Stimulated activated CD4-positive, alpha-beta T cell treated with anti-CD3 and anti-CD28 coated beads, Interleukin-2, amount 100 ng/mL, for 4 hours (primary cell): ENCODE results near the gene MANSC4.
A peak's percentile ranks its signal among the peaks of the same experiment; 100 is the strongest.

ENCODE experiments used
- DNase-seq: peaks from one replicate; pipeline ENCODE4 v3.0.0-alpha.2; 2020; ENCODE audit warnings: low read depth

MANSC4 gene

GRCh38 chr12:27779920-27780611, at the start of gene MANSC4, which contains the start of gene KLHL42:
Gene MANSC4 (minus strand): TSS chr12:27780236. CDS start chr12:27771276, 8,960 bp downstream.
Gene KLHL42 (plus strand): TSS chr12:27780233. CDS start chr12:27780331, 98 bp downstream.
- DNase-seq, result peak; percentile 37

- DNase-seq, result no peak
These were observed 48.2 kb upstream of the MANSC4 start for GRCh38 chr12:27828196-27828595.

GRCh38 chr12:27826076-27826475, 46.0 kb upstream of the MANSC4 start:
- no peak for DNase-seq

- no peak for DNase-seq
These were observed 44.2 kb upstream of the MANSC4 start for GRCh38 chr12:27824126-27824842.

- DNase-seq, result no peak
These were observed 43.0 kb upstream of the MANSC4 start for GRCh38 chr12:27823038-27823437.

GRCh38 chr12:27822076-27822712, 42.2 kb upstream of the MANSC4 start:
- peak; percentile 65 for DNase-seq

DNA sequence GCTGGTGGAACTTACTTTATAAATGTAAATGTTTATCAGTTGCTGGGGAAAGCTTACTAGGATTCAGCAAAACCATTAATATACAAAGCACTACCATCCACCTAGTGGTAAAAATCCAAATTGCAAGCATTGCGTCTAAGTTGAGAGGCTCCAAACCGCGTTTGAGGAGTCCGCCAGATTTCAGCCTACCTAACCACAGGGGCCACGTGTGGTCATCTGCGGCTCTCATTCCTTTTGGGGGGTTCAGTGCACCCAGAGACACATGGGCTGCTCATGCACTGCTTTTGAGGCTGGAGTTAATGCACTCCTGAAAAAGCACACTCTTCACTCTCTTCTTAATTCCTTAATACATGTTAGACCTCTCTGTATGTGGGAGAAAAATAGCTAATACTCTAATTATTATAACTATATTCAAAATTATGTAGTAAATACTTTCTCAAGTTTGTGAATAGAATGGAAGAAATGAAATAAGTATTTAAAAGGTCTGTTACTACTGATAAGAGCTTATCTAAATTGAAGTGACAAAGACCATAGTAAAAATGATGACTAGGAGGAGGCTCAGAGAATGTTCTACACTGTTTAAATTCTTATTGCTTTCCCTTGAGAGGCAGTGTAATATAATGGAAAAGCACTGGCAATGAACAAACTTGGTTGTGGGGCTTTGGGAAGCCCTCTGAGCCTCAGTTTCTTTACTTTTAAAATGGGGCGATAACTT, 41.4 kb upstream of the MANSC4 start:
- peak; percentile 26 for DNase-seq

GRCh38 chr12:27820564-27820963, 40.5 kb upstream of the MANSC4 start:
- DNase-seq, result no peak

- DNase-seq, result no peak
These were observed 38.4 kb upstream of the MANSC4 start for GRCh38 chr12:27818401-27818918.

DNA sequence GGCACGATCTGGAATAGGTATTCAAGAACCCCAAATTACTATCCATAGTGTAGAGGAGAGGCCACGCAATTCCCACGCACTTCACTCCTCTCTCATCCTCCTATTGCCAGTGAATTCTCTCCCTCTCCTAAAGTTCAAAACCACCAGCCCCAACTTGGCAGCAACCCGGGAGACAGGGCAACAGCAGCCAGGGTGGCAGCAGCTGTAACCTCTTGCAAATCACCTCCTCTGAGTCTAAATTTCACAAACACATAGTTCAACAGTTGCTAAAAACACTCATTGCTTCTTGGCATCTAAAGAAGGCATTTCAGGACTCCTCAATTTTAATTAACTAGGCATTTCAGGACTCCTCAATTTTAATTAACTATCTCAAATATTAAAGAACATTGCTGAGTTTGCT, 37.7 kb upstream of the MANSC4 start:
- no peak for DNase-seq

DNA sequence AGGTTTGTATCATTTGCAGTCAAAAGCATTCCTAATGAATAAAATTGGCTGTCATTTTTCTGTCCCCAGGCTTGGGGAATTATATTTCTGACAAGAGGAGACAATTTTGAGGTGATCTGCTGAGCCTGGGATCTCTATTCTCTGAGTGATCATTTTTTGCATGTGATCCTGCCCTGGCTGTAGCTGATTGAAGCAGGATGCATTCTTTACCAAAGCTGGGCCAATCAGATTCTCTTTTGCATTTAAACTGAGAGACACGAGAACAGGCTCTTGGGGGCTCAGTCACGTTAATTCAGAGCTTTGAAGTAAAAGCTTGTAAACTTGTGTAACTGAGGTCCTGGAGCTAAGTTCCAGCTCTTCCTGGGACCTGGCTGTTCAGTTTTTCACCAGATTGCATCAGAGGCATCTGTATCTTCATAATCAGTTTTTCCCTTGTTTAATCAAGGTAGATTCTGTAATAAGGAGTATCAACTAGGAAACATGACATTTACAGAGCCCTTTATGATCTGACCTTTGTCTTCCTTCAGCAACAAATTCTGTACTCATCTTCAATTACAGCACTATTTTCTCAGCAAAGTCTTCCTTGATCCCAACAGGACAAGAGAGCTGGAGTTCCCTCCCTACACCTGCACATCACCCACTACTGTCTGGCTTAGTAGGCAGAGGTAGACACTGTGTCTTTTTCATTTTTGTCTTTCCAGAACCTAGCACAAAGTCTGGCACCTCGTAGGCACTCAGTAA, 35.0 kb upstream of the MANSC4 start:
- no peak for DNase-seq

DNA sequence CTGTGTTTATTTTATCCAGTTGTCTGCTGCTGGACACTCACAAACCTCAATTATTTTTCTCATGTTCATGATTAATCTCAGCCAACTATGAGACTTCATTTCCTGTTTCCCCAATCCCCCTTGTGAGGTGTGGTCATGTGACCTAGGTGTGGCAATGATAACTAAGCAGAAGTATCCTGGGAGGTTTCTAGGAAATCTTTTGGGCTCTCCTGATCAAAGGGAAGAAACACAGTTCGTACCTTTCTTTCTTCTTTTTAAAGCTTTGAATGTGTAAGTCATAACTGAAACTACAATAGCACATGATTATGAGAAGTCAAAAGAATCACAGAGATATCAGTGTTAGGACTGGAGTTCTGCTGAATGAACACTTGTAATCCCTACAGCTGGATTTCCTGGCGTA, 34.4 kb upstream of the MANSC4 start:
- DNase-seq, result no peak

- DNase-seq, result no peak
These were observed 32.5 kb upstream of the MANSC4 start for GRCh38 chr12:27812502-27812901.

DNA sequence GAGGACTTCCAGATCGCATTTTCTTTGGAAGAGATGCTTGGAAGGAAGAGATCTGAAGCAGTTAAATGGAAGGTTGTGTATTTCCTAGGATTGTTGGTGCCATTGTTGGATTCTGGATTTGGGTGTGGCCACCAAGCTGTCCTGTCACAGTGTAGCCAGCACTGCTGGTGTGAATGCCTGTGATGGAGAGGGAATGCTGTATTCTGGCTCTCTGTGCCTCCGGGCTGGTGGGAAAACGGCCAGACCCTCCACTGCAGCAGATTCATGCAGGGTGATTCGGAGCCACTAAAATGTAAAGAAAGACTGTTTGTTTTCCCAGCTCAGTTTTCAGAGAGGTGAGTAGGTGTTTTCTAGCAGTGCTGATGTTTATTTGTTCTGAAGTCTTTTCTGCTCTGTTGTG, 30.7 kb upstream of the MANSC4 start:
- no peak for DNase-seq

DNA sequence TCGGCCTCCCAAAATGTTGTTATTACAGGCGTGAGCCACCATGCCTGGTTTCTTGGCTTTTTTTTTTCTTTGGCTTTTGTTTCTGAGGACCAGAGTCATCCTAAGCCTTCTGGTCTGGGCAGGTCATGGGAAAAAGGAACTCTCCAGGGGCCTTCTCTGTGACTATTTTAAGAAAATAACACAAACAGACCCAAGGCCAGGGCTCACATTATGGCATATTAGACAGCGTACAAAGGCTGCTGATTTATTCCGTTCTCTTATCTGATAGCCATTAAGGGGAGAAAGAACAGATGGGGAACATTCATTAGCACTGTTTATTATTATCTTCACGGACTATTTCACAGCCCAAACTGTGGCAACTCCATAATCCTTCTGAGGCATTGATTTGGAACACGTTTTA, 28.8 kb upstream of the MANSC4 start:
- no peak for DNase-seq

- peak; percentile 6 for DNase-seq
These were observed 27.1 kb upstream of the MANSC4 start for GRCh38 chr12:27807063-27807703.

DNA sequence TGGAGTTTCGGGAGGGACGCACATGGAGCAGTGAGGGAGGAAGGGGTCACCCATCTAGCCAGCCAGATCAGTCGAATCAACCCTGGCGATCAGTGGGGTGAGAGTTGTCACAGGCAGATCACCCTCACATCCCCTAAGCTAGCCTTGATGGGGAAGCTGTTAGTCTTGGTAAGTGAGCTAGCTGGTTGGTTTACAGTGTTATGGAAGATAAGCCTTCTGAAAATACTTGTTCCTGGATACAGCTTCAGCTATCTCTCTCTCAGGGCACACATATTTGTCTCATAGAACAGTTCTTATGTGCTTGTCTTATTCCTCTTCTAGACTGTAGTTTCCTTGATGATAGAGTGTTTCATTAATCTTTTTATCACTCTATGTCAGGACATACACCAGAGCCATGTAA, 26.2 kb upstream of the MANSC4 start:
- DNase-seq, result no peak

DNA sequence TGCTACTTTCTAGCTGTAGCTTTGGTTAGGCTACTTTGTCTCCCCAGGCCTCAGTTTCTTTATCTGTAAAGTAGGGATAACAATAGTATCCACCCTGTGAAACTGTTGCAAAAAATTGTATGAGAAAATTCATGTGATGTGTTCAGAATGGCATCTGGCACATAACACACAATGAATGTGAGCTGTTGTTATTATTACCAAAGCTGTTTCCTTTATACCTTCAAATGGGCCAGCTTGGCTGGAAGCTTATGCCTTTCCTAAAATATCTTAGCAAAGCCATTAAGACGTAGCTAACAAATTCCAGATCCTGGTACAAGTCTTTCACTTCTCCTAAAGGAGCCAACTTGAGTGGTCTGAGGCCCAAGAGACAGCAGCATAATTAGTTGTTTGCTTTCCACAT, 25.2 kb upstream of the MANSC4 start:
- DNase-seq, result no peak

GRCh38 chr12:27802936-27803335, 22.9 kb upstream of the MANSC4 start:
- no peak for DNase-seq

- DNase-seq, result no peak
These were observed 22.5 kb upstream of the MANSC4 start for GRCh38 chr12:27802511-27802910.

DNA sequence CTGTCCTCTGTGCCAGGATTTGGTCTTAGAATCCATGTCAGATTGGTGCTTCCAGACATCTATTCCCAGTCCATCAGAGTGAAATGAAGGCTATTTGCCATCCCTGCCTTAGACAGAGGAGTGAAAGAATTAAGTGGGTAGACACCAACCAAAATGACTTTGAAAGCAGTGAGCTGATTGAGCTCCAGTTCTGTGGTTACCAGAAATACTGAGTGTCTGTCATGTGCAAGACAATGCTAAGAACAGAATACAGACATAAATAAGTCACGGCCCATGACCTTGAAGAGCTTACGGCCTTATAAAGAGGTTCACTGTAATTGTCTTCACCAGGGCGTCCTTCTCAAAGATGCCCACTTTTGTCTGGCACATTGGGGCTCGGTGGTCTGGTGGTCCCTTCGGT, 21.6 kb upstream of the MANSC4 start:
- no peak for DNase-seq
